ENCODE results near the gene SATB1. TPM values are rescaled to one million over a fixed set of nuclear protein-coding genes. Genes with fewer than 3 reads are reported as not detected.

SATB1 gene
- total RNA-seq, 1 experiment from 2014 or later: 2.7 TPM

GRCh38 chr3:18417904-18418572, 7.1 kb downstream of the SATB1 start:
- H3K36me3 ChIP-seq (ENCODE audit: control insufficient read depth in 1 of 2, insufficient read depth in 2 of 2, low read length in 2 of 2): no peaks in the 10 kb centered on the region
- no peak overlapping the region for H3K4me3 ChIP-seq (replicated peaks in 1 of 2; ENCODE audit: low read depth in 1 of 2, low read length in 2 of 2)
- H3K9ac ChIP-seq (ENCODE audit: low read length): no peak overlapping the region
- H3K79me2 ChIP-seq (ENCODE audit: insufficient read depth, low read length): no peaks in the 10 kb centered on the region
- H3K27me3 ChIP-seq (ENCODE audit: insufficient read depth, low read length): peaks cover 40% of the 10 kb centered on the region
- H4K20me1 ChIP-seq (ENCODE audit: insufficient read depth): no peaks in the 10 kb centered on the region
- ATAC-seq: no peak
- no peaks in the 10 kb centered on the region for H3K4me1 ChIP-seq (ENCODE audit: control insufficient read depth in 1 of 2, insufficient read depth in 2 of 2, low read length in 2 of 2)
- intact Hi-C loops (cut with micrococcal nuclease): no loop called here
- POLR2A ChIA-PET: no interaction called here
- TF ChIP-seq JUND (IDR thresholded peaks at IDR 0.05) (no peak), ZNF274 (IDR thresholded peaks at IDR 0.05; ENCODE audit: low read depth, low read length) (no peak), FOSL1 (IDR thresholded peaks at IDR 0.05; ENCODE audit: low read depth) (no peak), EZH2phosphoT487 (IDR thresholded peaks at IDR 0.05; ENCODE audit: borderline replicate concordance) (no peak), EGR1 (IDR thresholded peaks at IDR 0.05; ENCODE audit: low read depth) (no peak), ZFX (IDR thresholded peaks at IDR 0.05) (no peak), EZH2 (IDR thresholded peaks at IDR 0.05) (no peak), CEBPB (IDR thresholded peaks at IDR 0.05; ENCODE audit: low read depth) (no peak), SIN3A (IDR thresholded peaks at IDR 0.05; ENCODE audit: low read depth) (no peak), POLR2A (IDR thresholded peaks at IDR 0.05; ENCODE audit: borderline replicate concordance, extremely low read depth, insufficient read depth, insufficient read length) (no peak), CTCF (IDR thresholded peaks at IDR 0.05 in 2 of 3, conservative IDR thresholded peaks at IDR 0.05 in 1 of 3; ENCODE audit: borderline replicate concordance in 1 of 3, insufficient read depth in 1 of 3, low read depth in 2 of 3, low read length in 2 of 3) (no peak), YY1 (IDR thresholded peaks at IDR 0.05; ENCODE audit: extremely low read depth, insufficient replicate concordance, low read depth, low read length) (no peak), MAX (IDR thresholded peaks at IDR 0.05) (no peak)
- TF ChIP-seq, protein P1, sequence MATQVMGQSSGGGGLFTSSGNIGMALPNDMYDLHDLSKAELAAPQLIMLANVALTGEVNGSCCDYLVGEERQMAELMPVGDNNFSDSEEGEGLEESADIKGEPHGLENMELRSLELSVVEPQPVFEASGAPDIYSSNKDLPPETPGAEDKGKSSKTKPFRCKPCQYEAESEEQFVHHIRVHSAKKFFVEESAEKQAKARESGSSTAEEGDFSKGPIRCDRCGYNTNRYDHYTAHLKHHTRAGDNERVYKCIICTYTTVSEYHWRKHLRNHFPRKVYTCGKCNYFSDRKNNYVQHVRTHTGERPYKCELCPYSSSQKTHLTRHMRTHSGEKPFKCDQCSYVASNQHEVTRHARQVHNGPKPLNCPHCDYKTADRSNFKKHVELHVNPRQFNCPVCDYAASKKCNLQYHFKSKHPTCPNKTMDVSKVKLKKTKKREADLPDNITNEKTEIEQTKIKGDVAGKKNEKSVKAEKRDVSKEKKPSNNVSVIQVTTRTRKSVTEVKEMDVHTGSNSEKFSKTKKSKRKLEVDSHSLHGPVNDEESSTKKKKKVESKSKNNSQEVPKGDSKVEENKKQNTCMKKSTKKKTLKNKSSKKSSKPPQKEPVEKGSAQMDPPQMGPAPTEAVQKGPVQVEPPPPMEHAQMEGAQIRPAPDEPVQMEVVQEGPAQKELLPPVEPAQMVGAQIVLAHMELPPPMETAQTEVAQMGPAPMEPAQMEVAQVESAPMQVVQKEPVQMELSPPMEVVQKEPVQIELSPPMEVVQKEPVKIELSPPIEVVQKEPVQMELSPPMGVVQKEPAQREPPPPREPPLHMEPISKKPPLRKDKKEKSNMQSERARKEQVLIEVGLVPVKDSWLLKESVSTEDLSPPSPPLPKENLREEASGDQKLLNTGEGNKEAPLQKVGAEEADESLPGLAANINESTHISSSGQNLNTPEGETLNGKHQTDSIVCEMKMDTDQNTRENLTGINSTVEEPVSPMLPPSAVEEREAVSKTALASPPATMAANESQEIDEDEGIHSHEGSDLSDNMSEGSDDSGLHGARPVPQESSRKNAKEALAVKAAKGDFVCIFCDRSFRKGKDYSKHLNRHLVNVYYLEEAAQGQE (IDR thresholded peaks at IDR 0.05; ENCODE audit: low read depth): no peak
- CTCF ChIA-PET: interaction anchor here (1.2 kb wide), 1 partner anchor 524 kb away, joined by 3 read pairs; no protein-coding TSS in a partner anchor
- RAD21 ChIA-PET (ENCODE audit: low non-redundant PET in 1 of 2, low total read pairs in 2 of 2, uncharacterized antibody in 2 of 2, unreplicated experiment in 2 of 2): no interaction called here
- no peak overlapping the region for H2AFZ ChIP-seq (ENCODE audit: low read depth, low read length, poor library complexity, severe bottlenecking)
- no peak overlapping the region for H3K4me2 ChIP-seq (ENCODE audit: low read length)
- H3K27ac ChIP-seq (ENCODE audit: low read depth, low read length): no peak overlapping the region
- no TSS peak for BruUV-seq (replicated peaks)
- DNase-seq (ENCODE audit: low read depth, low spot score): no peak
- H3K9me3 ChIP-seq (ENCODE audit: control insufficient read depth in 1 of 2, insufficient read depth in 1 of 2, low read depth in 1 of 2, low read length in 2 of 2): no peaks in the 10 kb centered on the region
- no peaks in the 10 kb centered on the region for H3K9me2 ChIP-seq (ENCODE audit: insufficient read depth)
